ENCODE results near the gene CNNM3.

Gene CNNM3

DNA sequence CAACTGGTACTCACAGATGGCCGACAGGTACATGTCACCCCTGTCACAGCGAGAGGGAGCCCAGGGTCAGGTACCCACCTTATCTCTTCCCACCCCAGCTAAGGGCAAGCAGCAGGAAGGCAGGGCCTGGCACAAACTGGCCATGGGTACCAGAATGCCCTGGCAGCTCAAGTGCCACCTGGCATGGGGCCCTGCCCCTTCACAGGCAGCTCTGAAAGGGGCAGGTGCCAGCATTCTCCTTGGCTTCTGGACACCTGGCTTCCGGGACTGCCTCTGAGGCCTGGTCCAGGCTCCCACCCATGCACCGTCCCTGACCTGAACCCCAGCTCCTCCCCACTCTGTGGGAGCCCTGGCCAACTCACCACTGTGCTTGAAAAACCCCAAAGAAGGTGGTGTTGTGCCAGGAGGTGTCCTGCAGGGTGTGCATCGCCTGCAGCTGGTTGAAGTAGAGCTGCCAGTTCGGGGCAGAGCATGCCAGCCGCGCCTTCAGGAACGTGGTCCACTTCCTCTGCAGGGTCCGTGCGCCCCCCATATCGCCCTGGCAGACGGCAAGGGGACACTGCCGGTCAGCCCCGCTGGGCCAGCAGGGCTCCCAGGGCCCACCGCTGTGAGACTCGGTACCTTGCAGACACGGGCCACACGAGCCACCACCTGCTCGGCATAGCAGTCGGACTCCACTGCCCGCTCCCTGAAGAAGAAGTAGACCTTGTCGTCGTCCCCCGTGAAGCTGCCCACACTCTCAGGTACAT is 48.4 kb downstream of the CNNM3 start:
- no peak for DNase-seq (ENCODE audit: low read depth)

DNA sequence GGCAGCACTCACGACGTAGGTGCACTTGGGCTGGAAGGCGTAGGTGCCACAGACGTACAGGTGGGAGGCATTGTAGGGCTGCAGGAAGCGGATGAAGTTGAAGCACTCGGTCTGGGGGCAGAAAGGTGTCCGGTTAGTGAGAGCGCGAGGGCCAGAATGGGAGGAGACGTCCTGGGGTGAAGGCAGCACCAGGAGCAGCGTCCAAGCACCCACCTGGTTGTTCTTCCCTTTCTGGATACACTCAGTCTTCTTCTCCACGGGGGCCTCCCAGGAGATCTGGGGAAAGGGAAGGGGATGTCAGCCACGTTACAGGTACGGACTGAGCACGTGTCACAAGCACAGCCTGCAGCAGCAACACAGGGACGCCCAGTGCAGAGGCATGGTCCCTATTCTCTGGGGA is 49.6 kb downstream of the CNNM3 start:
- no peak for DNase-seq (ENCODE audit: low read depth)

DNA sequence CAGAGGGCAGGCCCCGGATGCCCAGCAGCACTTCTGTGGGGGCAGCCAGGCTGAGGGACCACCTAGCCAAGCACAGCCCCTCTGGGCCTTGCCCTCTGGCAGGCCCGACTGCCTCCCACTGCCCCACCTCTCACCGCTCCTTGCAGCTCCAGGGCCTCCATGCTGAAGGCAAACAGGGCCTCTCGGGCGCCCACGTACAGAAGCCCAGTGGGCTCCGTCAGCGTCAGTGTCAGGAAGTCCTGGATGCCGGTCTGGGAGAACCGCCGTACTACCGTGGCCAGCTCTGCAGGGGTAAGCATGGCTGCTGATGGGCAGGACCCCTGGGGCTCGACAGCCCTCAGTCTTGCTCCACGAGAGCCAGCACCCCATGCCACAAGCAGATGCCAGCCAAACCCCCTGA is 50.1 kb downstream of the CNNM3 start:
- no peak for DNase-seq (ENCODE audit: low read depth)

DNA sequence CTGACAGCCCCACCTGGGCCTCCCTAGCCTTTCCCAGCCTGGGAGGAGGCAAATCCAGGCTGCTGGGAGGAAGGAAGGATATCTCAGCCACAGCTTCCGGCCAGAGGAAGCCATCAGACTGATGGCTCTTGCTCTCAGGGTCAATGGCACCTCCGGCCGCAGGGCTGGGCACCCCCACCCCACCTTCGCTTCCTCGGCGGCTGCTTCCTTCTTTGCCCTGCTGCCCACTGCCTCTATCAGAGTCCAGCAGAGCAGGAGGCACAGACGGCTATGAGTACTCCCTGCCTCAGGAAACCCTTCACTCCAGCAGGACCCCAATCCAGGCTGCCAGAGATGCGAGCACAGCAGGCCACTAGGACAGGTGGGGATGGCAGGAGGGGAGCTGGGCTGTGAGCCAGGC is 50.5 kb downstream of the CNNM3 start:
- no peak for DNase-seq (ENCODE audit: low read depth)

DNA sequence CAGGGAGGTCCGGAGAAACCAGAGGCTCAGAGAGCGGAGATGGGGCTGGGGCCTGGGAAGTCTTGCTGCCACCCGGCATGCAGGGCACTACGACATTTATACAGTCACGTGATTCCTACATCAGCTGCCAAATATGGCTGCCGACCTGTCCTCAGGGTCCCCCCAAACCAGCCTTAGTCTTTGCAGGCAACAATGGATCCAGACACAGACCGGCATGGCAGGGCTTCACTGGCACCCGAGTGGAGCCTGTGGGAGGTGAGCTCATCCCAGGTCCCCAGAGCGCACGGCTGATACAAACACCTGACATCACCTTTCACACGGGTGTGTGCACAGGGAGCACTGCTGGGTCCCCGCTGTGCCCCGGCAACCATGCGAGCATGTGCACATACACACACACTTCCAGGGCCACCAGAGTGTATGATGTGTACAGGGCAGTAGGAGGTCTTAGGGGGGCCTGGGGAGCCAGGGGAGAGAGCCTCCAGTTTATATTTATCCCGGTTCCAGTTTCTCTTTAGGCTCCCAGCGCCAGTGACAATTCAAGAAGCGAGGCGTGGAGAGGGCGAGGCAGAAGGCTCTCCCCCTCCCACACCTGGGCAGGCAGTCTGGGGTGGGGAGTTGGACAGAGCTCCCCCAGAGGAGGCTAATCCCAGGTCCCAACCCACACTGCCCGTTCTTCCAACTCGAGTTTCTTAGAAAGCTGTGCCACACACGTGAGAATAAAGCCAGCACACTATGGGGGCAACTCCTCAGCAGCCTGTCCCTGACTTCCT is 51.1 kb downstream of the CNNM3 start:
- DNase-seq (ENCODE audit: low read depth): no peak

DNA sequence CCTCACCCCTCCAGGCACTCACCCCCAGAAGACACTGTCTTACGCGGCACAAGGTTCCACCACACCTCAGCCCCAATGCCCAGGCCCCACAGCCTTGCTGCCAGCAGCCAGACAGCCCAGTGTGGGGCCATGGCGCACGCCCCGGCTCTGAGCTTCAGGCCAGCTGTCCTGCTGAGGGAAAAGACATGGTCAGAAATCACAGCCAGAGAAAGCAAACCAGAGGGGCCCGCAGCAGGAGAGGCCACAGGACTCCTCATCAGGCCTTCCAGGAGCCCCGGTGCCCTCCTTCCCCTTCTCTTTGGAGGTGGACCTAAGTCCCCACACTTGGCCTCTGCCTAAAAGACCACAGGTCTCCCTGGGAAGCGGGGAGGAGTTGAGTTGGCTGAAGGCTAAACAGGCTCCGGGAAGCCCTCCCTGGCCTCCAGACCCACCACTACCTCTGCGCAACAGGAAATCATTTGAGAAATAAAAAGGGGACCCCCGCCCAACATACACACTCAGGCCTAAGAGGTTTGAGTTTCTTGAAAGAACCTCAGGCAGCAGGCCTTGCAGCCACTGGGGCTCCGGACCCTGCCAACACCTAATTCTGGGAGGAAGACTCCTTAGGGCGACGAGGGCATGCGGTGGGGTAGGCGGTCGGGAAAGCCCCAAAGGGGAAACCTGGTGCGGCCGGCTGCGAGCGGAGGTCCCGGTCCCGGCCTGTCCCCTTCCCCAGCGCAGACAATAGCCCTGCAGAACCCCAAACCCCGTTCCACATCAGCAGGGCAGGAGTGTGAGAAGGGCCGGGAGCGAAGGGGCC is 51.9 kb downstream of the CNNM3 start:
- DNase-seq (ENCODE audit: low read depth): no peak

DNA sequence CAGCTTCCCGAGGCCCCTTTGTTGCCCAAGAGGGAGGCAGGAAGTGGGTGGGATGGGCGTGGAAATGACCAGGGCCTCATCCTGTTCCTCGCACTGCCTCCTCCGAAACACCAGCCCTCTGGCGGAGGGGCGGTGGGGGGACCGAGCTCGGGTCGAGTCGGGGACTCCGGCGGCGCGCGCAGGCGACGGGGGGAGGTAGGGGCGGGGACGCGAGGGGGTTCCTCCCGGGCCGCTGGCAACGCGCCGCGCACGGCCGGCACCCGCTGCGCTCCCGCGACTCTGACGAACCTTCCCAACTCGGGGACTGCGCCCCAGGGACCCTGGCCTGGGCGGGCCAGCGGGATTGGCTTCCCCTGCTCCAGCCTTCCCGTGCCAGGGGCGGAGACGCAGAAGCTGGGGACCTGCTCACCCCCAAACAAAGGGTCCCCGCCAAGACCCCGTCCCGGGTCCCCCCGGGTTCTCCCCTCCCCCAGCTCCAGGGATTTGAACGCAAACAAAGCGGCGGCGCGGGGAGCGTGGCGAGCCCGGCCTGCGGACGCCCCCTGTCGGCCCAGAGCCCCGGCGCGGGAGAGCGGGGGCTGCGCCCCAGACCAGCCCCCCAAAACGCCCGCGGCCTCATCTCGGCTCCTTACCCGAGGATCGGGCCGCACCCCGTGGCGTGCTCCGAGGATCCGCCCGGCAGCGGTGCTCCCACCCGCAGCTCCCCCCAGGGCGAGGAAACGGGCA is 52.6 kb downstream of the CNNM3 start:
- DNase-seq (ENCODE audit: low read depth): peak; percentile 48

DNA sequence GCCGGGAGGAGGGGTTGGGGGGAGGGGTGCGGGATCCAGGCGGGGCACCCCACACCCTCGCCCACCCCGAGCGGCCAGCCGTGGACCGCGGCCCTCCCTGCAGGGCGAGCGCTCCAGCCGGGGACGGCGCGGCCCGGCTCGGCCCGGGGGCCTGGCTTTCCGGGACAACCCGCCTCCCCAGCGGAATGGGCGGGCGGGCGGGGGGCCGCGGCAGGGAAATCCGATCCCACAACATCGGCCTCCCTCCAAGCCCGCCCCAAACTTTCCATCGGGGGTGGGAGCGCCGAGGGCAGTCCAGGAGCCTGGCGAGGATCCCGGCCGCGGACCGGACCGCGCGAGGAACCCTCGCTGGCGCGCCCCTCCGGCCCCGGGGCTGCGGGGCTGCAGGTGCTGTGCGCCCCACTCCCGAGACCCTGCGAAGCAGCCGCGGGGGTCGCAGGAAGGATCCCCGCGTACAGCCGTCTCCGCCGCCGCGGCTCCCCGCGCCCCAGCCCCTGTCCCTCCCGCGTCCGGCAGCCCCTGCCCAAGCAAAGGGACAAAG is 53.3 kb downstream of the CNNM3 start:
- no peak for DNase-seq (ENCODE audit: low read depth)

DNA sequence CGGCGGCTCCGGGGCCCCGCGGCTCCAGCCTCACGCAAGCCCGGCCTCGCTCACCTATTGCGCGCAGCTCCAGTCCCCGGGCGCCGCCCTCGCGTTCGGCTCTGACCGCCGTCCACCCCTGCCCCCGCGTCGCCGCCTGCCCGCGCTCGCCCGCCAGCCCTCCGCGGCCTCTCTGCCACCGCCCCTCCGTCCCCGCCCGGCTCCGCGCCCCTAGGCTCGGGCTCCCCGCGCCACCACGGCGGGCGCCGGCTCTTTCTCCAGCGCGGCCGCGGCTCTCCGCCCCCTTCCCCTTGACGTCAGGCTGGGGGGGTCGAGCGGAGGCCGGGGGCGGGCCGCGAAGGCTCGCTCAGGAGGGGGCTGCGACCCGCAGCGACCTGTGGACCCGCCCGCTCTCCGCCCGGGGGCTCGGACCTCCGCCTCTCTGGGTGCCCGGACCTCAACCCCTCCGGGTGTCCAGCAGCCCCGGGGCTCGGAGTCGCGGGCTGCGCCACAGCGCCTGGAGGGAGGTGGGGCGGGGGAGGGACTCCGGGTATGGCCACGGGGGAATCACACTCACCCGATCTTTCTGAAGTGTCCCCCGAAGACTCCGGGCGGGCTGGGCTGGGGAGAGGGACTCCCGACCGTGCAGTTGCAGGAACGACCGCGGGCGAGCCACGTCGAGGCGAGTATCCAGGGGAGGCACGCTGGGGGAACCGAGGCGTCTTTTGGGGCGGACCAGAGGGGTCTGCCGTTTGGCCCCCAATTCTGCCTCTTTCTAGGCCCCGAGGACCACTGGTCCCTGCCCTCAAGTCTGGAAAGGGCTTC is 54.0 kb downstream of the CNNM3 start, which contains the start of gene SEMA4C:
SEMA4C (minus strand) TSS at position 259 of the 804 bp plus-strand sequence. CDS start 2,194 bp downstream, outside the sequence.
- peak; percentile 48 for DNase-seq (ENCODE audit: low read depth)

DNA sequence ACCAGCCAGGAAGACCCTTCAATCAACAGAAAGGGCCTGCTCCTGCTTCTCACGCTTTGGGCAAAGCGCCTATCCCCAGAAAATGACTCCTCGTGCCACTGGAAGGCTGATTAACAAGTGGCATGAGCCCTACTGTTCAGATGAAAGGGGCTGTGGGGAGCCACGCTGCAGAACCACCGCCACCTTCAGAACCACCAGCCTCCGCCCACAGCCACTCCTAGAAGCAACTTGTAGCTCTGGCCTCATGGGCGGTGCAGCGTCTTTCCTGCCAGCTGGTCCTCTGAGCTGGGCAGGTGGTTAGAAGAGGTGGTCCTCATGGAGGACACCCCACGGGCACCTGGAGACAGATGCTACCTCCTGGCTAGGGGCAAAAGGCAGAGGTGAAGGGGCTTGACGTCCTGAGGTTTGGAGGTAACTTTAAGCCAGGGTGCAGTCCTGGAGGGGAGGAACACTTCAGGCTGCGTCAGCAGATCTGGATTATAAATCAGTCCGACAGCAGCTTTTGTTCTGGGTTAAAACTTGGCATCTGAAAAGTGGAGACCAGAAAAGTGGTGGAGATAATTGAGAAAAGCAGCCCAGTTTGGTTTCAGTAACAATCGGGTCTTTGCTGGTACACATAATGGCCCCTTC is 54.7 kb downstream of the CNNM3 start:
- DNase-seq (ENCODE audit: low read depth): peak; percentile 37

DNA sequence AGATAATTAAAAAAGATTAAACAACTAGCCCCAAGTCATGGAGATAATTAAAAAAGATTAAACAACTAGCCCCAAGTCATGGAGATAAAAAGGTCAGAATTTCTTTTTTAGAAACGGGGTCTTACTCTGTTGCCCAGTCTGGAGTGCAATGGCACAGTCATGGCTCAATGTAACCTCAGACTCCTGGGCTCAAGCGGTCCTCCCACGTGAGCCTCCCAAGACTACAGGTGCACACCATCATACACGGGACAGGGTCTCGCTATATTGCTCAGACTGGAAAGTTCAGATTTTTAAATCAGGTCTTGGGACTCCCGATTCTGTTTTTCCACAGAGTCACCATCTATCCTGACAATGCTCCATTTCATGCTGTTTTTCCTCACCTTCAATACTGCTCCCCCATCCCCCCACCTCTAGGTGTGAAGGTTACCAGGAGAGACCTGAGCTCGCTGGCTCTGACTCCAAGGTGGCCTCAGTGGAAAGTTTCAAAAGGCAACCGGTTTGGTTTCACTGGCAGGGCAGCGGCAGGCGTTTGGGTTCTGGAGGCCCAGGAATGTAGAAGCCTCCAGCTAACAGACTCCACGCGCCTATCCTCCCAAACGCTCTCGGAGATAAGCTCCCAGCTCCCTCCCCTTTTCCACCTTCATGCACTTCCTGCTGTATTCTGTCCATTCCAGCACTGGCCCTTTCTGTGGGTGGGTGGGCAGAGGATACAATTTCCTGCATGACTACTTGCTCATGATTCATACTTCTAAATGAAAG is 56.7 kb downstream of the CNNM3 start:
- no peak for DNase-seq (ENCODE audit: low read depth)

DNA sequence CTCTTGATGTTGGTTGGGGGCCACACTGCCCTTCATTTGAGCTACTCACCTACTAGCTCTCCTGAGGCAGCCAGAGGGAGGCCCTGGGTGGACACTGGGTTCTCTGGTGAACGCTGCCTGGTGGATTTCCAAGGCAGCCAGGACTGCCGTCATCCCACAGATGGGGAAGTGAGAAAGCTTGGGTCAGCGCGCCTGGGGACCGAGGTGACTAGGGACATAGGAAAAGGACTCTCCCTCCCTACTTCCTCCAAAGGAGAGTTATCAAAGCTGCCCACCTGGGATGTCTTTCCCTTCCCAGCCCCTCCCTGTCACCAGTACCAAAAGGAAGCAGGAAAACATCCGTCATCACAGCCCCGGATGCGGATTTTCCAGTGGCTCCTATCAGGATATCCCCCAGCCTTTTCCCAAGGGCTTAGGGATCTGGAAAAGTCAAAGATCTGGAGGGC is 57.6 kb downstream of the CNNM3 start:
- DNase-seq (ENCODE audit: low read depth): no peak

DNA sequence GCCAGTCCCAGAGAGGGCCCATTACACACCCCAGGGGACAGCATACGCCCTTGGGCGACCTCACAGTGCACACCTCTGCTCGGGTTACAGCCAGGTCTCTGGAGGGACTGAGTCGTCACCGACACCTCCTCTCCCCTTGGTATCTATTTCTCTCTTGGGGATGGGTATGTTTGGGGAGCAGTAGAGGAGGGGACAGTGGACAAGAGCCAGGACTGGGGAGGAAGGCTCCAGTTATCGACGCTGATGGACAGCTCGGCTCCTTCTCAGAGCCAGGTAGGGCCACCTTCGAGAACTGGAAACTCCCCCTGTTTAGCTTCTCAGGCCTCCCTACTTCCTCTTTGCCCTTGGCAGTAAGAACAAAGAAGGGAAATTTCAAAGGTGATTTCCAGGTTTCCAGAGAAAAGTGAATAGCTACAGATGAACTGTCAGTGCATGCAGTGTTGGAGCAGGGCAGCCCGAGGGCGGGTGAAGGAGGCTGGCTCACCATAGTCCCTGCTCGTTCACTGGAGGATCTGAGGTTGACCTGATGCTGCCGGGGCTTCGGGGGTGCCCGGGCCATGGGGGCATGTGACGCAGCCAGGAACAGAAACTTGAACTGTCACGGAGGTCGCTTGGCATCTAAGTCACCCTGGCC is 58.2 kb downstream of the CNNM3 start:
- no peak for DNase-seq (ENCODE audit: low read depth)

DNA sequence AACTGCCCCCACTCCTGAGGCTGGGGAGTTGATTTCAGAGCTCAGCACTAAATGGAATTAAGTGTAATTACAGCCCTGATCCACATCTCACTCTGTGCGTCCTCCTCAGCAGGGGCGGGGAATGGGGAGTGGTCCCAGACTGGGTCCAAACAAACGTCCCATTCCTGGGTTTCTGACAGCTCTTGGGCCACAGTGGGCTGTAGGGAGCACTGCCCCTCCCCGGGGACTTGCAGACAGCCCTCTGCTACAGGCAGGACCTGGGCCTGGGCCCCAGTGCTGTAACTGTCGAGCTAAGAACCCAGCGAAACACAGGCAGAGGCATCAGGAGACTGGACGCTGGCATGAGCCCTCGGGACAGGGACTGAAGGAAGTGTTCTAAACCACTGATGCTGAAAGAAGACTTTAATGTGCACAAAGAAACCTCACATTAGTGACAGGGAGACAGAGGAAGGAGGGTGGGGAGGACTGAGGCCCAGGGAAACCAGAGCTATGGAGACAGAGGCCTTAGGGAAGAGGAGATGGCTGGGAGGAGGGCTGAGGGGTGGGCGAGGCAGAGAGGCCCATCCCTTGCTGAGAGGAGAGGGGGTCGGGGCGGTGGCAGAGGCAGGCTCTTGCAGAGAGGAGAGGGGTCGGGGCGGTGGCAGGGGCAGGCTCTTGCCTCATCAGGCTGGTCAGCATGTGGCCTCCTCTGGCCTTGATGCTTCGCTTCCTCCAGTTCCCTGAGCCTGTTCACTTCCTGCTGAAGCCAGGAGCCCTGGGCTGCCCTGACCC is 59.6 kb downstream of the CNNM3 start:
- DNase-seq (ENCODE audit: low read depth): no peak

DNA sequence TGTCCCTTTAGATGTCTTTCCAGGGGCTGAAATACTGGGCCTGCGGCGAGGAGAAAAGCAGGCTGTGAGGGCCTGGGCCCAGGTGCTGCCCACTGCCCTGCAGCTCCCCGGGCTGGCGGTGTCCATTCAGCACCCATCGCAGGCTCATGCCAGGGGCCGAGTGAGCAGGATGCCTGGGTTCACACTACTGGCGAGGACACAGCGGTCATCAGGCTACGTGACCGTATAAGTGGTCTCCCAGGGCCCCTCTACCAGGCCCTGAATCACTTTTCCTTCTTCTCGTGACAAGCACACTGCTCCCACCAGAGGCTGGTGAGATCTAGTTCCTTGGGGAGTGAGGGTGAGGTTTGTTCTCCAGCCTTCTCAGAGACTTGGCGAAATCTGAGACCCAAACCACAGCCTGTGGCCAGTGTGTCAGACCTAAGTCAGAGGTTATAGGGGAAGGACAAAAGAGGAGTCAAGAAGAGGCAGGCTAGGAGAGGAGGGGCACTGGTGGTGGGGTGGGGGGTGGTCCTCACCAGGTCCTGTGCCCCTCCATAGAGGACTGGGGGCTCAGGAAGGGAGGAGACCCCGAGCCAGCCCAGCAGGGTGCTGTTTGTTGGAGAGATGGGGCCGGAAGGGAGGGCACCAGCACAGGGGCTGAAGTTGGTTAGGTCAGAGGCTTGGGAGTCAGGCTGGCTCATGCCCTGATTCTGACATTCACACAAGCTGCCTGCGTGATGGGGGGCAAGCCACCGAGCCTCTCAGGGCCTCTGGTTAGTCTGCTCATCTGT is 60.4 kb downstream of the CNNM3 start:
- DNase-seq (ENCODE audit: low read depth): no peak

DNA sequence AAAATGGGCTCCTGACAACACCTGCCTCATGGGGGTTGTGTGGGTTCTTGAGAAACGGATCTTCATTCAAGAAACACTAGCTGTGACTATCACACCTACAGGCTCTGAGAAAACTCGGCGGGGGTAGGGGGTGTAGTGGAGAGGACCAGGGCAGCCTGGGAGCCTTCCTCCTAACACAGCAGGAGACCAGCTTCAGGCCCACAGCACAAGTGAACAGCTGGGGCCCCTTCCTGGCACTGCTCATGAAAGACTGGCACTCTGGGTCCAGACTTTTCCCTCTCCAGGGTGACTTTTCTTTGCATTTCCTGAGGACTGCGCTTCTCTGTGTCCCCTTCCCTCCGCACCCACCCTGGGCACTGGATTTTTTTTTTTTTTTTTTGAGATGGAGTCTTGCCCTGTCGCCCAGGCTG is 61.0 kb downstream of the CNNM3 start:
- no peak for DNase-seq (ENCODE audit: low read depth)

DNA sequence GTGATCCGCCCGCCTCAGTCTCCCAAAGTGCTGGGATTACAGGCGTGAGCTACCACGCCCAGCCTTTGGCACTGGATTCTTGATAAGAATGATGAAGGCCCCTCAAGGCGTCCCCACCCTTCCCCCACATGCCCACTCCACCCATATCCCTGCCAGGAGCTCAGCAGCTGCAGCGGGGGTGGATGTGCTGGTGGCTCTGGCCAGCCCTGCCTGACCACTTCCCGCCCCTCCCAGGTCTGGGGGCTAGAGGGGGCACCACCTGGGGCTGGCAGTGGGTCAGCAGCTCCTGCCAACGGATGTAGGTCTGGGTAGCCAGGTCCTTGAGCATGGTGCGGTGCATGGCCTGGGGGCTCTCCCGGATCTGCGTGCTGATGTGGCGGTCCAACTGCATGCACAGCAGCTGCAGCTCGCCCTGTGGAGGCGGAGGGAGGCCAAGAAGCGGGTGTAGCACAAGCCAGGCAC is 61.6 kb downstream of the CNNM3 start:
- no peak for DNase-seq (ENCODE audit: low read depth)

Measured in activated T-cell treated with anti-CD3 and anti-CD28 coated beads for 1 hour (primary cell).